RPMI8226 (cell line): ENCODE results near the gene SLC7A4.
"Not testable (repeated sequence)": the region's sequence is repeated elsewhere in the genome, so short reads cannot be mapped to it uniquely, and the experiment has no call there.

Experiments used
- DNase-seq: peaks from one replicate; pipeline ENCODE4 v3.0.0-alpha.2; 2015

SLC7A4 gene

GRCh38 chr22:21014726-21015465 lies 17.5 kb downstream of the SLC7A4 start, which contains the start of gene P2RX6:
P2RX6 (plus strand) TSS chr22:21015165; CDS start chr22:21015175, 10 bp downstream.
- no peak for DNase-seq

- peak; percentile 77 for DNase-seq
Observed at GRCh38 chr22:21014202-21014725, 18.1 kb downstream of the SLC7A4 start.

- DNase-seq: no peak
Observed at GRCh38 chr22:21013657-21014201, 18.6 kb downstream of the SLC7A4 start.

GRCh38 chr22:21012446-21013407 lies 19.6 kb downstream of the SLC7A4 start:
- no peak for DNase-seq

- no peak for DNase-seq
Observed at GRCh38 chr22:21010426-21011113, 21.8 kb downstream of the SLC7A4 start.

GRCh38 chr22:21009638-21010425 lies 22.5 kb downstream of the SLC7A4 start:
- peak; percentile 62 for DNase-seq

- DNase-seq: not testable (repeated sequence)
Observed at GRCh38 chr22:21009208-21009607, 23.2 kb downstream of the SLC7A4 start.

GRCh38 chr22:21003782-21004181 lies 28.6 kb downstream of the SLC7A4 start:
- DNase-seq: no peak

- DNase-seq: peak; percentile 88
Observed at GRCh38 chr22:21001601-21002325, 30.6 kb downstream of the SLC7A4 start, which contains the start of gene THAP7. THAP7 (minus strand) TSS chr22:21002118; CDS start chr22:21001911, 207 bp downstream.

- no peak for DNase-seq
Observed at GRCh38 chr22:21000987-21001600, 31.3 kb downstream of the SLC7A4 start.

- no peak for DNase-seq
Observed at GRCh38 chr22:21000207-21000986, 32.0 kb downstream of the SLC7A4 start.

- no peak for DNase-seq
Observed at GRCh38 chr22:20999350-21000206, 32.8 kb downstream of the SLC7A4 start.

- DNase-seq: no peak
Observed at GRCh38 chr22:20998411-20999336, 33.7 kb downstream of the SLC7A4 start.

GRCh38 chr22:20997536-20998257 lies 34.7 kb downstream of the SLC7A4 start:
- no peak for DNase-seq

GRCh38 chr22:20996598-20997535 lies 35.5 kb downstream of the SLC7A4 start:
- no peak for DNase-seq

GRCh38 chr22:20996031-20996410 lies 36.3 kb downstream of the SLC7A4 start:
- no peak for DNase-seq
